CD4-positive, alpha-beta T cell treated with Interleukin-17A for 1 hour (primary cell): ENCODE results near the gene WWOX.

Experiments
- DNase-seq: peaks from one replicate; pipeline ENCODE4 v3.0.0-alpha.2; 2020

WWOX gene

GRCh38 chr16:78987666-78988065 lies 888.2 kb downstream of the WWOX start:
- DNase-seq: no peak

- no peak for DNase-seq
These were observed 889.0 kb downstream of the WWOX start for GRCh38 chr16:78988361-78988969.

DNA sequence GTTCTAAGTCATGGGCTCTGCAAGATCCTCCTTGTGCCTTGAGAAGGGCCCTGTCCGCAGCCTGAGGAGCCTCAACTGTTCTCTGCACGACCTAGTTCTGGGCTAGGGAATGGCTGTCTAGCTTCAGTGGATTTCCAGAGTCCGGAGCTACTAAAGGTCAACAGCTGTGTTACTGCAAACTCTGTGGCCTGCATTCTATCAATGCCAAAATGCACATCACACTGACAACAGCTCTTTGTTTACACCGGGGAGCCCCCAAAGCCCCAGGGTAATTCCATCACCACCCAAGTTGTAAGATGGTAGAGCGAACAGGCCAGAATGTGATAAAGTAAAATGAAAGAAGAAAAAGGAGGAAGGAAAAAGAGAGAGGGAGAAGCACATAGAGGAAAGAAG lies 890.9 kb downstream of the WWOX start:
- no peak for DNase-seq

DNA sequence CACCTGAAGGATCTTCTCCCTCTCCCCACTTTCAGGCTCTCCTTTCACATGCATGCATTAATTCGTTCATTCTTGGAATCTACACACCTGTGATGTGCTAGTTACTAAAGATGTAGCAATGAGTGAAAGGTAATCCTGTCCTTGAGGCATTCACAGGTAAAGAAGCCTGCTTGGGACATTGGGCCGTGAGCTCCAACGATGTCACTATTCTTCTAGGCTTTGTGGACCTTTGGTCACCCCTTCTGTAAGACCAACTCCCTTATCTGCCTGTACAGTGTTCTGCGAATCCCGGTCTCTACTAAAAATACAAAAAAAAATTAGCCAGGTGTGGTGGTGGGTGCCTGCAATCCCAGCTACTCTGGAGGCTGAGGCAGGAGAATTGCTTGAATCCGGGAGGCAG lies 892.5 kb downstream of the WWOX start:
- no peak for DNase-seq

GRCh38 chr16:78993346-78993745 lies 893.9 kb downstream of the WWOX start:
- no peak for DNase-seq

- no peak for DNase-seq
These were observed 894.8 kb downstream of the WWOX start for GRCh38 chr16:78994135-78994745.

DNA sequence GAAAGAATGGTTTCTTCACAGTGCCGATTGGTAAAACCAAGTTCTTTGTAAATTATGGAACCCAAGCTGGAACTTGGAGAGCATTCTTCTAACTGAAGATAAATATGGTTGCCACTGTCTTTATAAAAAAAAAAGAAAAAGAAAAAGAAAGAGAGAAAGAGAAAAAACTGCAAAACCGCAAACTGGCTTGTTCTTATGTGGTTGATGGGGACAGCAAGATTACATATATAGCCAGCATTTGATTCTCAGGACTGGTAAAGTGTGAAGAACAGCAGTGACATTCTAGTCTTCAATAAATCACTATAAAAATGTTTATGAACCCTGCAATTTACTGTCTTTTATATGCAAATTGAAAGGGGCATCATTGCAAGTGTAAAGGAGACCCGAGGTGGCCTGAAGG lies 896.0 kb downstream of the WWOX start:
- no peak for DNase-seq

DNA sequence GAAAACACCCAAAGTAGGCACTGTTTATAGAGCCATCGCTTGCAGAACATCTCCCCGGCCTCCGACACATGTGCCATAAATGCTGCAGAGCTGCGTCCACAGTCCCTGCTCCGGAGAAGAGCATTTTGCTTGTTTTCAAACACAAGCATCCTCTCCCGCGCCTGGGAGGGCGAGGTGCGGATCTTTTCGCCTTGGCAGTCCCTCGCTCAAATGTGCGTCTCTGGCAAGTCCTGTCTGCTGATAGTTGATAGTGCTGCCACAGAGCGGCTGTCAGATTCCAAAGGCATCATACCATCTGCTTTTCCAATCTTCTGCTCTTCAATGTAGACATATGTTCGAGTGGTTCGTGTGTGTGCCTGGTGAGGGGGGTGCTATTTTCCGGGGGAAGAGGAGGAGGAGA lies 897.3 kb downstream of the WWOX start:
- DNase-seq: no peak

- no peak for DNase-seq
These were observed 899.4 kb downstream of the WWOX start for GRCh38 chr16:78998879-78999278.

DNA sequence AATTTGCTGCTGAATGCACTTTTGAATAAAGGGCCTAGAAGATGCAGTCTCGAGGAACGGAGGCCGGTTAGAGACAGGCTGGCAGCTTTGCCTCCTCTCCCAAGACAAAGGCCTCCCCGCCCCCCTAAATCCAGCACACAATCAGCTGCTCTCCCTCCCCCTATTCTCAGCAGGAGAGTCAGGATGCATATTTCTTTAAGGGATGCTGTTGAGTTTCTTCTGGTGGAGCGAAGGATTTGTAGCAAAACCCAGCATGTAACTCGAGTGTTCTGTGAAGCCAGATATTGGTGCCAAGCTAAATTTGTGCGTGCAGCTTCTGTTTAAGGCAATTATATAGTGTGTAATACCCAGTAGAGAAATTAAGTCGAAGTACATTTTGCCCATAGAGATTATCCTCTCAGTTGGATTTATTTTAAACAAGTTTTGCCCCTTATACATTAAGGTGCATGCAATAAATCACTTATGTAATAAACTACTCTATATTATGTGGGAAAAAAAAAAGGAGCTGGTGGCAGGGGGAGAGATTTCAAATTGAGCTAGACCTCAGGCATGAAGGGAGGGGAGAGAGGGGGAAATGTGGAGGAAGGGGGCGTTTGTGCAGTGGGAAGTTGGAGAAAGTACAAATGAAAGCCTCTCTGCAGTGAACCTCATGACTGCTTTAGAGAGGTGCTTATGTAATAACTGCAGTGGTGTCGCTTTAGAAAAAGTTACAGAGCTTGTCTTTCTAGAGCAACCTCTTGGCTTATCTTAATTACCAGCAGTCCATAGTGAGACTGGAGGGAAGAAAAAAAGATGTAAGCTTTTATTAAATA lies 901.9 kb downstream of the WWOX start:
- no peak for DNase-seq

- no peak for DNase-seq
These were observed 903.7 kb downstream of the WWOX start for GRCh38 chr16:79003026-79003609.

- DNase-seq: no peak
These were observed 904.9 kb downstream of the WWOX start for GRCh38 chr16:79004309-79004708.

DNA sequence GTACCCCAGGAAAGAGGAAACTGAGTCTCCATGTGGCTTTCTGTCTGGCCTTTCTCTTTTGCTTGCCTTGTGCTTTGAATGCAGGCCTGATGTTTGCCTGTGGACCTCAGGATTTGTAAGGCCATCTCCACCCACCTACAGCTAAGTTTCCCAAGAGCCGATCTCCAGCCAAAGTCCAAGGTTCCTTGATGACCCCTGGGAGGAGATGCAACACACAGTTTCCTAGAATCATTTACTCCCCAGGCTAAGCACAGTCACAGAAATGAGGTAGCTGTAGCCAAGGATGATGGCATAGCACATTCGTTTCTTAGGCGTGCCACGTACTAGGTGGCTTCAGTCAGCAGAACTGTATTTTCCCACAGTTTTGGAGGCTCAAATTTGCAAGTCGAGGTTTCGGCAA lies 905.6 kb downstream of the WWOX start:
- no peak for DNase-seq

GRCh38 chr16:79006206-79006605 lies 906.8 kb downstream of the WWOX start:
- no peak for DNase-seq

GRCh38 chr16:79006765-79007164 lies 907.3 kb downstream of the WWOX start:
- DNase-seq: no peak

GRCh38 chr16:79007614-79008013 lies 908.2 kb downstream of the WWOX start:
- no peak for DNase-seq

DNA sequence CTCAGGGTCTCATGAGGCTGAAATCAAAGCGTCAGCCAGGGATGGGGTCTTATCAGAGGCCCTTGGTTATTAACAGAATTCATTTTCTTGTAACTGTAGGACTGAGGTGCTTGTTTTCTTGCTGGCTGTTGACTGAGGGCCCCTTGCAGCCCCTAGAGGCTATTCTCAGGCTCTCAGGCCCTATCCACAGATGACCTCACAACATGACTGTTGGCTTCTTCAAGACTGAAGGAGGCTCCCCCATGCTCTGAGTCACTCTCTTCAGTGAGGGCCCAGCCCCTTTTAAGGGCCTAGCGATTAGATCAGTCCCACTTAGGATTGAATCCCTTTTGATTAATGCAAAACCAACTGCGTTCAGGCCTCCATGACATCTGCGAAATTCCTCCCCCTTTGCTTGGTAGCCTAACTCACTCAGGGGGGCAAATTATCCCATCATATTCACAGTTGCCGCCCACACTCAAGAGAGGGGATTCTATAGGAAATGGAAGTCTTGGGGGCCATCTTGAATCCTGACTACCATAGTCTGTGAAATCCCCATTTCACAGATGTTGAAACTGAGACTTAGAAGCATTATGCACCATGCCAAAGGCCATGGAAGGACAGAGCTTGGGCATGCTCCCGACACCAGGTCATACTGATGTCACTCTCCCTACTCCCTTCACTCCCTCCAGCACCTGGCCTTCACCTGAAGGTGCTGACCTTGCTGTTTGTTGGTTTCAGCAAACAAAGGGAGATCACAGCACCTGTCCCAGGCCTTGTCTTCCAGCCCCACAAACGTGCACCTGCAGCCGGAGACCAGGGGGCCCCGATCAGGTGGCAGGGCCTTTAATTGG lies 908.8 kb downstream of the WWOX start:
- no peak for DNase-seq

DNA sequence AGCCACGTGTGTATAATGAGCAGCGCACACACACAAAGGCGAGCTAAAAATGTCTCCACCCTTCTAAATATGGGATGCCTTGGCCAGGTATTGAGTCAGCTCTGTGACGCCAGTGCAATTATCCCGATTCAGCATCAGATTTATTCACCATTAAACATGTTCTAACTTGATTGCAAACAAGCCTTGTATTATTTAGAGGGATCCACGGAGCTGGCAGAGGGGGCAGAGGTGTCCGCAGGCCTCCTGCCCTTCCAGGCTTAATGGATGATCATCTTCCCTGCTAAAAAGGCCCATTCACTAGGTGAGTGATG lies 909.4 kb downstream of the WWOX start:
- no peak for DNase-seq

- no peak for DNase-seq
These were observed 910.4 kb downstream of the WWOX start for GRCh38 chr16:79009896-79010295.

DNA sequence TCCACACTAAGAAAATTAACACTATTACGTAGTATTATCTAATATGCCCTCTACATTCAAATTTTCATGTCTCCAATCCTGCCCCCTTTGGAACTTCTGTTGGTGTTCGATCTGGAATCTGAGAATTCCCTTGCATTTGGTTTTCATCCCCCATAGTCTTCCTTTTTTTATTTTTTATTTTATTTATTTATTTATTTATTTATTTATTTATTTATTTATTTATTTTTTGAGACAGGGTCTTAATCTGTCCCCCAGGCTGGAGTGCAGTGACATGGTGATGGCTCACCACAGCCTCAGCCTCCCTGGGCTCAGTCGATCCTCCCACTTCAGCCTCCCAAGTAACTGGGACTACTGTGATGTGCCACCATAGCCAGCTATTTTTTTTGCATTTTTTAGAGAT lies 911.8 kb downstream of the WWOX start:
- DNase-seq: no peak

GRCh38 chr16:79012671-79013434 lies 913.4 kb downstream of the WWOX start:
- no peak for DNase-seq

GRCh38 chr16:79013930-79014660 lies 914.6 kb downstream of the WWOX start:
- no peak for DNase-seq
